ENCODE measurements around the gene ANO6. TPM values are rescaled to one million over a fixed set of nuclear protein-coding genes. Genes with fewer than 3 reads are reported as not detected.
"Not testable (repeated sequence)": the region's sequence is repeated elsewhere in the genome, so short reads cannot be mapped to it uniquely, and the experiment has no call there.

ANO6 gene
- total and polyA plus RNA-seq, 2 of the 4 experiments (the other 2 are of a cell fraction), result 21.6 to 41.0 TPM

DNA sequence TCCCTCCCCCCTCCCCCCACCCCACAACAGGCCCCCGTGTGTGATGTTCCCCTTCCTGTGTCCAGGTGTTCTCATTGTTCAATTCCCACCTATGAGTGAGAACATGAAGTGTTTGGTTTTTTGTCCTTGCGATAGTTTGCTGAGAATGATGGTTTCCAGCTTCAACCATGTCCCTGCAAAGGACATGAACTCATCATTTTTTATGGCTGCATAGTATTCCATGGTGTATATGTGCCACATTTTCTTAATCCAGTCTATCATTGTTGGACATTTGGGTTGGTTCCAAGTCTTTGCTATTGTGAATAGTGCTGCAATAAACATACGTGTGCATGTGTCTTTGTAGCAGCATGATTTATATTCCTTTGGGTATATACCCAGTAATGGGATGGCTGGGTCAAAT is 101.4 kb downstream of the ANO6 start:
- BruUV-seq (replicated peaks), result not testable (repeated sequence)

More for the DNA sequence above, 101.4 kb downstream of the ANO6 start:
- DNase-seq; H2AK9ac ChIP-seq (replicated peaks; ENCODE audit: low read depth, low read length, poor library complexity); H2BK120ac ChIP-seq (ENCODE audit: low read depth, low read length); H3K9ac ChIP-seq (ENCODE audit: low read depth, low read length); H4K91ac ChIP-seq (ENCODE audit: insufficient read depth, low read depth, low read length); H3K4me2 ChIP-seq (ENCODE audit: low read depth, low read length); H4K5ac ChIP-seq (ENCODE audit: low read depth, low read length); H3K14ac ChIP-seq (replicated peaks; ENCODE audit: low read depth, low read length); H3K56ac ChIP-seq (ENCODE audit: extremely low read depth, insufficient read depth, low read length); H3K9me1 ChIP-seq (ENCODE audit: insufficient read depth, low read length); H4K8ac ChIP-seq (ENCODE audit: low read depth in 2 of 2, low read length in 2 of 2); H3K4me3 ChIP-seq (ENCODE audit: insufficient read depth, low read depth, low read length); H4K20me1 ChIP-seq (ENCODE audit: insufficient read depth, low read length); POLR2A ChIA-PET (ENCODE audit: unreplicated experiment); in situ Hi-C loops (cut with MboI; ENCODE audit: low sequenced_read_pairs); dilution Hi-C loops (cut with HindIII; ENCODE audit: low sequenced_read_pairs, unreplicated experiment); H3K18ac ChIP-seq (ENCODE audit: low read depth, low read length); H3K4ac ChIP-seq (ENCODE audit: low read depth, low read length); H3K4me1 ChIP-seq (ENCODE audit: control insufficient read depth, insufficient read depth, low read length); intact Hi-C loops (cut with micrococcal nuclease); CTCF ChIA-PET; ATAC-seq (ENCODE audit: low read depth); H2BK20ac ChIP-seq (ENCODE audit: low read depth, low read length); H3K23ac ChIP-seq (ENCODE audit: low read depth, low read length); H3K36me3 ChIP-seq (ENCODE audit: control insufficient read depth, insufficient read depth, low read length); H2BK15ac ChIP-seq (ENCODE audit: low read depth, low read length); H3K27ac ChIP-seq (ENCODE audit: insufficient read depth, low read length); H3K27me3 ChIP-seq (ENCODE audit: control insufficient read depth, insufficient read depth, low read length); H2AFZ ChIP-seq (replicated peaks; ENCODE audit: low read length, poor library complexity); H3K9me3 ChIP-seq (ENCODE audit: control insufficient read depth, insufficient read depth, low read length); H2BK5ac ChIP-seq (ENCODE audit: low read depth, low read length, poor library complexity, severe bottlenecking); H2AK5ac ChIP-seq (ENCODE audit: low read depth, low read length): not testable (repeated sequence)
- H3K79me1 ChIP-seq (ENCODE audit: low read depth in 1 of 2, low read length in 2 of 2), result peaks cover 19 to 30% of the 10 kb centered on the region in 2 experiments
- no CpG with 5 or more reads among the region's 3 CpGs for WGBS, 2 experiments (ENCODE audit: extremely low coverage in 2 of 2, insufficient read length in 1 of 2)

Data from IMR-90 (cell line).